Erythroblast (primary cell): ENCODE data around the gene IGLL1.

Experiments used
- GATA1 ChIP-seq: IDR thresholded peaks from 2 replicates; pipeline ENCODE4 v1.6.1; 2011; ENCODE audit warnings: low read depth, mild to moderate bottlenecking, control low read depth, low read length, moderate library complexity
- POLR2A ChIP-seq: IDR thresholded peaks from 2 replicates; pipeline ENCODE4 v1.6.1; 2011; ENCODE audit warnings: mild to moderate bottlenecking, low read length

DNA sequence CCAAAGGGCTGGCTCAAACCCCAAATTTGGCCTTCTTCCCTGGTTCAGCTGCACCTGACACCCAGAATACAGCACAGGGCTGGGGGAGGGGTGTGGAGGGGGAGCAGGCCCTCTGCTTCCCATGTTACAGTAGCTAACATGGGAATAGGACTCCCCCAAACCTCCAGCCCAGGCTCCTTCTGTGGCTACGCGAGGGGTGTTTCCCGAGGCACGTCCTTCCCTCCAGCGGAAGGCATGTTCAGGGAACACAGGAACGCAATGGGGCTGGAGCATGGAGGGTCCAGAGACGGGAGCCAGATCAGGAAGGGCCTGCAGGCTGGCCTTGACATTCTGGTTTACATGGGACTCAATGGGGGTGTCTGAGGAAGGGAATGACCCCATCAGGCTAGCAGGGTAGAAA is 11.8 kb upstream of the IGLL1 start:
- no peak for TF ChIP-seq POLR2A
- no peak for TF ChIP-seq GATA1
